ENCODE results near the gene PODXL.

DNA sequence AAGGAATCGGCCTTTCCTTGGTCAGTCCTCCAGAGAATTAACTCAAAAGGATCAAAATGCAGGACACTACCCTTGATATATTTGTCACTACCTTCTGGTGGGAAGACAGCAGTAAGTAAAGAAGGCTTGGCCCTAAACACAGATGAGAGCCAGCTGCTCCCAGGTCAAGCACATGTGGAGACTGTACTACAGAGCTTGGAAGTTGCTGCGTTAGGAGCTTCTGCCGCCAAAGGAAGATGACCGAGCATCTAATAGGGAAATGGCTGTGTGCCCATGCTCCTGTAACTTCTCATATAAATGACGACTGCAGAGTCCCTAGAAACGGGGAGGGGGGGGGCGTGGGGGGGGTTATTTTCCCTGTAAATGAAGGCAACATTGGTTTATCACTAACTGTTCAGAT is 59.0 kb downstream of the PODXL start:
- TF ChIP-seq GATA2 (IDR thresholded peaks at IDR 0.05; ENCODE audit: low read depth, low read length), result no peak
- TF ChIP-seq GATA3 (IDR thresholded peaks at IDR 0.05; ENCODE audit: low read depth, low read length), result no peak
